Coronary artery (tissue), 2 donors: ENCODE results near the gene CILP2.

Experiments
- DNase-seq: peaks from one replicate; pipeline ENCODE4 v3.0.0-alpha.2; 2017; ENCODE audit warnings: low spot score
- H3K27ac ChIP-seq, 2 donors: fragments of 200-600 bp; sonication (generic); one replicate each; pipeline ENCODE4 v1.5.1; 2016 to 2019
- H3K4me3 ChIP-seq: fragments of 200-600 bp; sonication (generic); 2 replicates; pipeline ENCODE4 v1.5.1; 2016; ENCODE audit warnings: mild to moderate bottlenecking, moderate library complexity
- TF ChIP-seq, protein P1 (sequence below): fragments of 200-600 bp; sonication (generic); IDR thresholded peaks from one replicate; pipeline ENCODE4 v1.5.1; 2019; ENCODE audit warnings: antibody characterized with exemption

CILP2 gene

DNA sequence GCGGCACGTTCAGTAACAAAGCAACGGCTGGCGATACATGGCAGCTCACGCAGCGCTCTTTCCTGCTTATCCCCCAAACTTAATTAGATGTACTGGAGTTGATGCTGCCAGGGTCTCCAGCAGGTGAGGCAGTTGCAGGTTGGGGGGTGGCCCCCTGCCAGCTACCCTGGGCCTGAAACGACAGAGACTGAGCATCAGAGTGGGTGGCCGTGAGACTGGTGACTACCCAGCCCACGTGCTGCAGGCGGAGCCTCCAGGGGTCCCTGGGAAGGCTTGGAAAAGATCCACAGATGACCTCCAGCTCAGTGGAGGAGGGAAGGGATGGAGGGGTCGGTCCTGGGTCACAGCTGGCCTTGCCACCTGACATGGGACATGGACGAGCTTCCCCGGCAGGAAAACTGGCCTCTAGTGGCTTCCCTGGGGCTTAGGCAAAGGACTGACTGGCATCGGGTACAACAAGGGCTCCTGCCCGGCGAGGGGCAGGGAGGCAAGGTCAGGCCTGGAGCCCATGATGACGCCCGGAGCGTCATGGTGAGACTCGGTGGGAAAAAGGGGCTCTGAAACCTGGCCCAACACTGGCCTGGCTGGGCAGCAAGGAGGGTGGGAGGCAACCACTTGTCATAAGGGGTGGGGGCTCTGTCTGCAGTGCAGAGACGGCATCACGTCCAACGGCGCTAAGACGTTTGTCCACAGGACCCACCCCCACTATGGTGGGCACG lies 24.0 kb downstream of the CILP2 start:
- H3K27ac ChIP-seq: no peak overlapping the region
- TF ChIP-seq, protein P1, sequence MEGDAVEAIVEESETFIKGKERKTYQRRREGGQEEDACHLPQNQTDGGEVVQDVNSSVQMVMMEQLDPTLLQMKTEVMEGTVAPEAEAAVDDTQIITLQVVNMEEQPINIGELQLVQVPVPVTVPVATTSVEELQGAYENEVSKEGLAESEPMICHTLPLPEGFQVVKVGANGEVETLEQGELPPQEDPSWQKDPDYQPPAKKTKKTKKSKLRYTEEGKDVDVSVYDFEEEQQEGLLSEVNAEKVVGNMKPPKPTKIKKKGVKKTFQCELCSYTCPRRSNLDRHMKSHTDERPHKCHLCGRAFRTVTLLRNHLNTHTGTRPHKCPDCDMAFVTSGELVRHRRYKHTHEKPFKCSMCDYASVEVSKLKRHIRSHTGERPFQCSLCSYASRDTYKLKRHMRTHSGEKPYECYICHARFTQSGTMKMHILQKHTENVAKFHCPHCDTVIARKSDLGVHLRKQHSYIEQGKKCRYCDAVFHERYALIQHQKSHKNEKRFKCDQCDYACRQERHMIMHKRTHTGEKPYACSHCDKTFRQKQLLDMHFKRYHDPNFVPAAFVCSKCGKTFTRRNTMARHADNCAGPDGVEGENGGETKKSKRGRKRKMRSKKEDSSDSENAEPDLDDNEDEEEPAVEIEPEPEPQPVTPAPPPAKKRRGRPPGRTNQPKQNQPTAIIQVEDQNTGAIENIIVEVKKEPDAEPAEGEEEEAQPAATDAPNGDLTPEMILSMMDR: no peak
- H3K4me3 ChIP-seq: no peak overlapping the region
- no peak for DNase-seq

DNA sequence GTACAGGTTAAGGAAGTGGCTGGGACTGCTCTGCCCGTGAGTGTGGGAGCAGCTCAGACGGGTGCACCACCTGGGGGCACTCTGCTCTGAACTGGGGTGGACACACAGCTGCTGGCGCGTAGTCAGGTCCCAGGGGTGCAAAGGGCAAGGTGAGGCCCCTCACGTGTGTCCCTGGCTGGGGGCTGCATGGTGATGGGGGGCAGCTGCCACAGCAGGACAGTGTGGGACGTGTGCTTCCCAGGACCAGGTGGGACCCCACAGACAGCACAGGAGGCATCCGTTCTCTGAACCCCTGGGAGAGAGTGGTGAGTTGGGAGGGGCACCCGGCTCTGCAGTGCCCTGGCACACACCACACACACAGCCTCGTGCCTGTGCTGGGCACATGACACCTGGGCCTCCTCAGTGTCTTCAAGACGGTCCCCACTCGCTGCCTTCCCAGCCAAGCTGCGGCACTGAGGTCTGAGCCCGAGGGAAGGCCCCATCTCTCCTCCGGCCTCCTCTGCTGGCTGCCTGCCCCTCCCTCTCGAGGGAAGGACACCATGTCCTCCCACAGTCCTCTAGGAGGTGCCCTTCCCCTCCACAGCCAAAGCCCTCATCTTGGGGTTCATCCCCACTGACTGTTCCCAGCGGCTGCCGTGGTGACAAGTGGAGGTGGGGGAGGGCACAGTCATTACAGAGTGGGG lies 24.7 kb downstream of the CILP2 start:
- DNase-seq: no peak
- TF ChIP-seq, protein P1: no peak
- Histone ChIP-seq H3K4me3 (no peak overlapping the region), H3K27ac (no peak overlapping the region)

DNA sequence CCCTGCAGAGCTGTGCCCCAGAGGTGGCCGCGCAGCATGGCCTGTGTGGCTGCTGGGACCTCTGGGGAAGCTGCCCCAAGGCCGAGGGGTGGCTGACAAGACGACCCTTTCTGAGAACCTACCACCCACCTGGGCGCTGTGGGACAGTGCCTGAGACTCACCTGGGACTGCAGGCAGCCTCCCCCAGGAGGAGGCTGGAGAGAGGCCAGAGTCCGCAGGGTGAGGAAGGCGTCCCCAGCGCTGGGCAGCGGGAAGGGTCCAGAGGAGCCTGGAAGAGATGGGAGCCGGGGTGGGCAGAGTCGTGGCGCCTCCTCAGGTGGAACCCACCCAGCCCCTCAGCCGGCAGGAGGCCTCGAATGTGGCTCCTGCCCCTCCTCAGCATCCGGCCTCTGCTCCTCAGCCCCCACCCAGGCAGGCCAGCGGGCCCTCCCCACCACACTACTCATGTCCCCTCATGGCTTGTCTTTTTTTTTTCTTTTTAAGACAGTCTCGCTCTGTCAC lies 25.3 kb downstream of the CILP2 start:
- H3K27ac ChIP-seq: no peak overlapping the region
- no peak for DNase-seq
- H3K4me3 ChIP-seq: no peak overlapping the region
- TF ChIP-seq, protein P1: no peak

DNA sequence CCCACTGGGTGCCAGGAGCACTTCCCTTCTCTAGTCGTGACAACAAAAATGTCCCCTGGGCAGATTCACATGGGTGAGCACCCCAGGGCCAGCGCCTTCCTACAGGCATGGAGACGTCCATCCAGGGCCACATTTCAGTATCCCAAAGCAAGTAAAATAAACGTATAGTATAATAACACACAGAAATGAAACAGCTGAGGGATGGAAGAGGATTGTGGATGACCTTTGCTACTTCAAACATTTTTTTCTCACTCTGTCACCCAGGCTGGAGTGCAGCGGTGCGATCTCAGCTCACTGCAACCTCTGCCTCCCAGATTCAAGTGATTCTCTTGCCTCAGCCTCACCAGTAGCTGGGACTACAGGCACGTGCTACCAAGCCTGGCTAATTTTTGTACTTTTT lies 28.2 kb downstream of the CILP2 start:
- TF ChIP-seq, protein P1: no peak

DNA sequence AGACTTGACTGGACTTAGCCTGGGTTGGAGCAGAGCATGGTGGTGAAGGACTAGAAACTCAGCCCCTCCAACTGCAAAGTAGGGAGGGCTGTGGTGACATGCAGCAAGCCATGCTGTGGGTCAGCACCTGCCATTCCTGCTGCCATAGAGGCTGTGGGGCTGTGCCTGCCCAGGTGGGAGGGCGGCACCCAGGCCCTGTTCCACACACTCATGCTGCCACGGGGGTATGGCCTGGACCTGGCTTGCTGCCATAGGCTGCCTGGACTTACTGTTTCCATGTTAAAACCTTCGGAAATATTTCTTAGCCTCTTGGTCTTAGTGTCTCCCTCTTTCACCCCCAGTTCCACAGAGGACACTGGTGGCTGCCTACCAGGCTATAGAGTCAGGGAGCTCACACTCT lies 29.3 kb downstream of the CILP2 start:
- DNase-seq: no peak
- no peak overlapping the region for H3K4me3 ChIP-seq
- no peak overlapping the region for H3K27ac ChIP-seq
- TF ChIP-seq, protein P1: no peak

More for the DNA sequence above, 28.2 kb downstream of the CILP2 start:
- Histone ChIP-seq H3K4me3 (no peak overlapping the region), H3K27ac (no peak overlapping the region)
- no peak for DNase-seq

DNA sequence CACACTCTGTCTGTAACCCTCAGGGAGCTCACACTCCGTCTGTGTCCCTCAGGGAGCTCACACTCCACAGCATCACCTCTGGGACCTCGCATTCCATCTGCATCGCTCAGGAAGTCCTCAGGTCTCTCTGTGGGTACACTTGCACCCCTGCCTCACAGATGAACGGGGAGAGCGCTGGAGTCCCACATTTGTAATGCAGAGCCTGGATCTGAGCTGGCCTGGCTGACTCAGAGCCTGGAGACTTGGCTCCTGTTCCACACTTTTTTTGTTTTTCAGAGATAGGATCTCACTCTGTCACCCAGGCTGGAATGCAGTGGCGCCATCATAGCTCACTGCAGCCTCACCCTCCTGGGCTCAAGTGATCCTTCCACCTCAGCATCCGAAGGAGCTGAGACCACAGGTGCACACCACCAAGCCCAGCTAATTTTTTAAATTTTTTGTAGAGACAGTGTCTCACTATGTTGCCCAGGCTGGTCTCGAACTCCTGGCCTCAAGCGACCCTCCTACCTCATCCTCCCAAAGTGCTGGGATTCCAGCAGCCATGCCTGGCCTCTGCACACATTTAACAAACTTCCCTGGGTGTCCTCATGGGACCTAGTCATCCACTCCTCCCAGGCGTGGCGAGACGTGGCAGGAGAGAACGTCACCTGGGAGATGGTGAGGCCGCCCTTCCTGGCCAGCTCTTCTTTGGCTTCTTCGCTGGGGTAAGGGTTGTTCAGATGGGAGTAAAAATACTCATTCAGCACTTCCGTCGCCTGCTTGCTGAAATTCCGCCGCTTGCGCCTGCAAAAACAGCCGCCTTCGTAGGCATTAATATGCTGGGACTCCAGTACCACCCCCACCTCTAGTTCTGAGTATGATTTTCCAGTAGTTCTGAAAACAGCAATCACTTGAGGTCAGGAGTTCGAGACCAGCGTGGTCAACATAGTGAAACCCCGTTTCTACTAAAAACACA lies 31.0 kb downstream of the CILP2 start:
- no peak overlapping the region for H3K4me3 ChIP-seq
- TF ChIP-seq, protein P1: no peak

More for the DNA sequence above, 31.0 kb downstream of the CILP2 start:
- DNase-seq: no peak
- H3K27ac ChIP-seq: no peak overlapping the region
